Endothelial cell of umbilical vein (primary cell): ENCODE measurements around the gene DUSP10. TPM values are rescaled to one million over a fixed set of nuclear protein-coding genes. Genes with fewer than 3 reads are reported as not detected.

Experiments
- BruUV-seq: library from RNA; stranded (reverse); fragments of 400-500 nt; replicated peaks from 2 replicates; lab custom pipeline; 2021; lab: Mats Ljungman, UMichigan
- CTCF ChIA-PET: fragments of 300-600, 350-600 bp; sonication (Branson Sonifier 250); formaldehyde crosslinking; loops from one replicate; lab custom pipeline; 2021; ENCODE audit warnings: antibody characterized with exemption, inconsistent platforms; lab: Charles Lee
- POLR2A ChIA-PET: fragments of 300-600, 350-600 bp; sonication (Branson Sonifier 250); formaldehyde crosslinking; loops from one replicate; lab custom pipeline; 2021; ENCODE audit warnings: antibody characterized with exemption, inconsistent platforms; lab: Charles Lee
- DNase-seq: peaks from one replicate; pipeline ENCODE4 v3.0.0-alpha.2; 2011; ENCODE audit warnings: low read depth, low spot score
- FAIRE-seq: peaks from 2 replicates; lab custom pipeline; 2011; peaks lifted over from hg19 to GRCh38; lab: Jason Lieb, UNC
- H2AFZ ChIP-seq: 2 replicates; pipeline ENCODE4 v1.6.0; 2012; ENCODE audit warnings: low read depth, low read length, control low read depth, inconsistent platforms
- H3K27ac ChIP-seq: 2 replicates; pipeline ENCODE4 v1.5.1; 2011; ENCODE audit warnings: low read depth, mild to moderate bottlenecking, control low read depth, low read length, moderate library complexity; ENCODE audit not compliant: insufficient read depth
- H3K27me3 ChIP-seq, 2 experiments: 2 replicates each; pipeline versions ENCODE4 v1.6.0 to v1.6.1; 2011; ENCODE audit warnings: low read length in 2 of 2, mixed read lengths in 1 of 2; ENCODE audit not compliant: control insufficient read depth in 2 of 2, insufficient read depth in 2 of 2
- H3K36me3 ChIP-seq, 2 experiments: 2 replicates in 1 of 2; 3 replicates in 1 of 2; pipeline ENCODE4 v1.5.1; 2011; ENCODE audit warnings: low read length in 2 of 2, mild to moderate bottlenecking in 1 of 2, moderate library complexity in 1 of 2; ENCODE audit not compliant: control insufficient read depth in 2 of 2, insufficient read depth in 2 of 2; ENCODE audit errors: extremely low read depth in 1 of 2
- H3K4me1 ChIP-seq: 3 replicates; pipeline ENCODE4 v1.5.1; 2011; ENCODE audit warnings: mild to moderate bottlenecking, low read length; ENCODE audit not compliant: control insufficient read depth, insufficient read depth; ENCODE audit errors: extremely low read depth
- H3K4me2 ChIP-seq: 2 replicates; pipeline ENCODE4 v1.6.1; 2011; ENCODE audit warnings: low read length, control low read depth, mixed read lengths; ENCODE audit not compliant: insufficient read depth
- H3K4me3 ChIP-seq, 3 experiments: fragments of 200-600 bp in 1 of 3; sonication (generic), shearing (Covaris generic) in 1 of 3; replicated peaks in 1 of 3; 2 replicates each; pipeline ENCODE4 v1.5.1; 2011 to 2016; ENCODE audit warnings: control low read depth in 3 of 3, low read length in 3 of 3, mild to moderate bottlenecking in 2 of 3, inconsistent platforms in 1 of 3, low read depth in 1 of 3, moderate library complexity in 1 of 3; ENCODE audit not compliant: insufficient read depth in 1 of 3
- H3K79me2 ChIP-seq: 2 replicates; pipeline ENCODE4 v1.6.0; 2012; ENCODE audit warnings: low read length, inconsistent platforms; ENCODE audit not compliant: control insufficient read depth, insufficient read depth
- H3K9ac ChIP-seq: replicated peaks from 2 replicates; pipeline ENCODE3; 2011; ENCODE audit warnings: low read length, control low read depth; ENCODE audit not compliant: insufficient read depth; ENCODE audit errors: extremely low read depth
- H3K9me1 ChIP-seq: replicated peaks from 3 replicates; pipeline ENCODE4 v1.6.0; 2011; ENCODE audit warnings: mild to moderate bottlenecking, low read length; ENCODE audit not compliant: control insufficient read depth, insufficient read depth; ENCODE audit errors: extremely low read depth
- H3K9me3 ChIP-seq: replicated peaks from 2 replicates; pipeline ENCODE4 v1.5.1; 2012; ENCODE audit warnings: low read length, inconsistent platforms; ENCODE audit not compliant: control insufficient read depth, insufficient read depth
- H4K20me1 ChIP-seq: replicated peaks from 2 replicates; pipeline ENCODE3; 2011; ENCODE audit warnings: mild to moderate bottlenecking, low read length; ENCODE audit not compliant: control insufficient read depth, insufficient read depth; ENCODE audit errors: extremely low read depth
- EZH2 ChIP-seq: IDR thresholded peaks from 2 replicates; pipeline ENCODE4 v1.6.1; 2012; ENCODE audit warnings: borderline replicate concordance, low read depth, mild to moderate bottlenecking, moderate library complexity, low read length, inconsistent platforms; ENCODE audit not compliant: severe bottlenecking
- FOS ChIP-seq: IDR thresholded peaks from 2 replicates; pipeline ENCODE4 v1.6.1; 2011; ENCODE audit warnings: mild to moderate bottlenecking, low read length, moderate library complexity, borderline replicate concordance; ENCODE audit not compliant: insufficient read depth
- GATA2 ChIP-seq: IDR thresholded peaks from 2 replicates; pipeline ENCODE4 v1.7.0; 2011; ENCODE audit warnings: low read depth, mild to moderate bottlenecking, moderate library complexity, mixed read lengths, low read length; ENCODE audit not compliant: insufficient read length, insufficient read depth
- JUN ChIP-seq: IDR thresholded peaks from 2 replicates; pipeline ENCODE4 v1.6.1; 2011; ENCODE audit warnings: borderline replicate concordance, low read depth; ENCODE audit not compliant: insufficient read length, insufficient read depth
- MAX ChIP-seq: IDR thresholded peaks from 2 replicates; pipeline ENCODE4 v1.6.1; 2011; ENCODE audit not compliant: insufficient read depth, insufficient read length
- MYC ChIP-seq: IDR thresholded peaks from one replicate; pipeline ENCODE4 v1.6.1; 2011; ENCODE audit warnings: mild to moderate bottlenecking, low read depth, low read length
- POLR2A ChIP-seq: IDR thresholded peaks from 2 replicates; pipeline ENCODE4 v1.6.1; 2012; ENCODE audit warnings: low read depth, mild to moderate bottlenecking, control low read depth, low read length
- POLR2AphosphoS5 ChIP-seq: IDR thresholded peaks from 2 replicates; pipeline ENCODE4 v1.6.1; 2012; ENCODE audit warnings: low read depth, mild to moderate bottlenecking, control low read depth, low read length, moderate library complexity; ENCODE audit not compliant: insufficient read depth
- dilution Hi-C: fragments of 300-500 bp; cut with MboI; formaldehyde crosslinking; loops from one replicate; pipeline ENCODE4 v1.15.0; 2019; ENCODE audit warnings: low sequenced_read_pairs; ENCODE audit not compliant: extremely low pct_ligation_motif_present
- intact Hi-C: fragments of 100-400 bp; cut with micrococcal nuclease; formaldehyde crosslinking; loops from one replicate; pipeline ENCODE4 v1.10.0; 2022
- polyA plus RNA-seq, 4 experiments: library from polyadenylated mRNA; depleted of rRNA in 3 of 4; stranded (reverse) in 3 of 4; unstranded in 1 of 4; fragments of >200 nt; gene quantifications; 2 replicates each; pipeline versions ENCODE4 v1.2.1 to v1.2.3, GENCODE V29; 2011 to 2012; ENCODE audit warnings: missing spikeins in 1 of 4
- total RNA-seq: library from RNA; stranded (reverse); gene quantifications from 2 replicates; pipeline ENCODE4 v1.2.3, GENCODE V29; 2021
- TF ChIP-seq, protein P1 (sequence below), 2 donors: IDR thresholded peaks; 1 replicate in 1 of 2; 2 replicates in 1 of 2; pipeline ENCODE4 v1.5.1; 2011; ENCODE audit warnings: low read length in 2 of 2, mild to moderate bottlenecking in 2 of 2, moderate library complexity in 2 of 2, control low read depth in 1 of 2, inconsistent platforms in 1 of 2, low read depth in 1 of 2; ENCODE audit not compliant: insufficient read depth in 1 of 2; ENCODE audit errors: extremely low read depth in 1 of 2

The DUSP10 gene
- total and polyA plus RNA-seq, 2 donors (not counting 3 experiments of a cell fraction or from before 2014, with no cell fraction given), result 1.6 to 1.9 TPM

- H3K4me2 ChIP-seq, result no peak overlapping the region
- no peak overlapping the region for H3K27ac ChIP-seq
- BruUV-seq, result no TSS peak
- no peaks in the 10 kb centered on the region for H3K9me3 ChIP-seq
- FAIRE-seq (no peak), DNase-seq (no peak)
- H3K79me2 ChIP-seq, result no peaks in the 10 kb centered on the region
- no peak overlapping the region for H3K9ac ChIP-seq
- H3K4me1 ChIP-seq, result no peaks in the 10 kb centered on the region
- ChIA-PET POLR2A (no interaction called here), CTCF (no interaction called here)
- TF ChIP-seq JUN (no peak), POLR2AphosphoS5 (no peak), POLR2A (no peak), FOS (no peak), MAX (no peak), EZH2 (no peak), MYC (no peak), GATA2 (no peak)
- TF ChIP-seq, protein P1, sequence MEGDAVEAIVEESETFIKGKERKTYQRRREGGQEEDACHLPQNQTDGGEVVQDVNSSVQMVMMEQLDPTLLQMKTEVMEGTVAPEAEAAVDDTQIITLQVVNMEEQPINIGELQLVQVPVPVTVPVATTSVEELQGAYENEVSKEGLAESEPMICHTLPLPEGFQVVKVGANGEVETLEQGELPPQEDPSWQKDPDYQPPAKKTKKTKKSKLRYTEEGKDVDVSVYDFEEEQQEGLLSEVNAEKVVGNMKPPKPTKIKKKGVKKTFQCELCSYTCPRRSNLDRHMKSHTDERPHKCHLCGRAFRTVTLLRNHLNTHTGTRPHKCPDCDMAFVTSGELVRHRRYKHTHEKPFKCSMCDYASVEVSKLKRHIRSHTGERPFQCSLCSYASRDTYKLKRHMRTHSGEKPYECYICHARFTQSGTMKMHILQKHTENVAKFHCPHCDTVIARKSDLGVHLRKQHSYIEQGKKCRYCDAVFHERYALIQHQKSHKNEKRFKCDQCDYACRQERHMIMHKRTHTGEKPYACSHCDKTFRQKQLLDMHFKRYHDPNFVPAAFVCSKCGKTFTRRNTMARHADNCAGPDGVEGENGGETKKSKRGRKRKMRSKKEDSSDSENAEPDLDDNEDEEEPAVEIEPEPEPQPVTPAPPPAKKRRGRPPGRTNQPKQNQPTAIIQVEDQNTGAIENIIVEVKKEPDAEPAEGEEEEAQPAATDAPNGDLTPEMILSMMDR (IDR thresholded peaks at IDR 0.05; ENCODE audit: extremely low read depth in 1 of 2, insufficient read depth in 1 of 2, low read depth in 1 of 2, low read length in 2 of 2), result no peak
- no peaks in the 10 kb centered on the region for H3K36me3 ChIP-seq
- no peak overlapping the region for H2AFZ ChIP-seq
- intact Hi-C loops, result no loop called here
- no peaks in the 10 kb centered on the region for H4K20me1 ChIP-seq
- H3K27me3 ChIP-seq, result no peaks in the 10 kb centered on the region
- no peak overlapping the region for H3K4me3 ChIP-seq
- H3K9me1 ChIP-seq, result no peaks in the 10 kb centered on the region
- dilution Hi-C loops, result no loop called here
These were observed 14.5 kb downstream of the DUSP10 start for GRCh38 chr1:221727146-221728036.
